ENCODE measurements around the gene AK4.

DNA sequence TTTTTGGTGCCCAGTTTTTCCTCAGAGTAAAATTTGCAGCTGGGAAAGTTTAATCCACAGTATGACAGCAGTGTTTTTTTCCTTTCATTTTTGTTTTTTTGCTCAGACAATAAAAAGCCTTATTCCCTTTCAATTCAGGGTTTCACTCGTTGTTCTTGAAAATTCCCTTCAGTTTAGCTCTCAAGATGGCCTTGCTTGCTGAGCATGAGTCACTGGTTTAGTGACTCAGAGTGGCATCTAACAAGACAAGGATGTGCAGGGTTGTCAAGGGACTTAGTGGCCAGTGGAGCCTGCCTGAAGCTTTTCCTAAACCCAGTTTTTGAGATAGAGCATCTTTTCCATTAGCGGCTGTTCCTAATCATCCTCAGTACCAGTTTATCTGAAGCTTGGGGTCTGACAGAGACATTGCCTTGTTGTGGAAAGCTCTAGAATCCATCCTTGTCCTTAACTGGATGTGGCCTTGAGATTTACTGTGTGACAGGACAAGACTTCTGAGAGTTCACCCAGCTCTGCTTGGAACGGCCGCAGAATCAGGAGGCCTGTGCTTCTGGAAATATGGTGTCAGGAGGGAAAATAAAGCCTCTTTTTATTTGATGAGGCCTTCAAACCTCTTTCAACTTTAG, 113.0 kb downstream of the AK4 start:
- TF ChIP-seq HDAC6 (IDR thresholded peaks at IDR 0.05; ENCODE audit: low read depth, low read length), result no peak
- no peak for TF ChIP-seq NANOG (IDR thresholded peaks at IDR 0.05; ENCODE audit: insufficient read depth, low read depth, low read length, poor library complexity, severe bottlenecking)
- no peak for TF ChIP-seq CTCF (IDR thresholded peaks at IDR 0.05; ENCODE audit: control extremely low read depth in 1 of 3, insufficient read depth in 1 of 3, low read depth in 1 of 3, low read length in 3 of 3)

All from H1 (cell line).